Measurements from ENCODE around the gene COX19. TPM values are rescaled to one million over a fixed set of nuclear protein-coding genes. Genes with fewer than 3 reads are reported as not detected.

The COX19 gene
- polyA plus RNA-seq, 1 donor (not counting 4 experiments of a cell fraction or from before 2014, with no cell fraction given) = 6.2 TPM

DNA sequence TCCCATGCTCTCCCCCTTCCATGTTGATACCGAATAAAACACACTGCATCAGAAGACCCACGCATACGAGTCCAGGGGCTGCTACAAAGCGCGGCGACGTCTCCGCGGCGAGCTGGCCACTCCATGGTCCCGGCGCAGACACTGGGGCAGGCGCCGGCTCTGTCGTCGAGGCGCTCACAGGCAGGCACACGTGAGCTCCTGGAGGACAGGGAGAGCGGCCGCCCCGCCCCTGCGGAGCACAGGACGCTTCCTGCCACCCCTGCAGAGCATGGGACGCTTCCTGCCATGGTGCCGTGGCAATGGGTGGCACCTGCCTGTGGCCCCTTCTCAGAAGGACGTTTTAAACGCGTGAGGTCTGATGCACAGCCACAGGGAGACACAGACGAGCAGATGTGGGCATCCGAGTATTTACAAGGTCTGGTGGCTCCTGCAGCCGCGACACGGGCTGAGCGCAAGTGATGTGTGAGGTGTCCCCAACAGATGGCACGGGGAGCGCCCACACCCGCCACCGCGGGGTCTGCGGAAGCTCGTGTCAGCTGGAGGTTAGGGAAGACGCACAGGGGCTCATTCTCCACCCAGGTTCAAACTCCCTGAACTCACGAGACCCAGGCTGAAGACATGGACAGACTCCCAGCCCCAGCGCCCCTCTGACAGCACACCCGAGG lies 47.6 kb upstream of the COX19 start:
- Histone ChIP-seq H2AFZ (ENCODE audit: control insufficient read depth, low read length) (no peak overlapping the region), H3K9me3 (ENCODE audit: control insufficient read depth, low read depth, low read length) (no peaks in the 10 kb centered on the region), H3K36me3 (ENCODE audit: control insufficient read depth in 2 of 2, extremely low read depth in 1 of 2, insufficient read depth in 2 of 2, low read length in 2 of 2) (peaks cover 2 to 12% of the 10 kb centered on the region in 2 experiments), H3K9me1 (ENCODE audit: control insufficient read depth, extremely low read depth, insufficient read depth, low read length) (no peaks in the 10 kb centered on the region), H3K79me2 (ENCODE audit: control insufficient read depth, insufficient read depth, low read length) (peaks cover 59% of the 10 kb centered on the region), H3K4me2 (ENCODE audit: control insufficient read depth, extremely low read depth, insufficient read depth, low read depth, low read length) (no peak overlapping the region), H3K27ac (ENCODE audit: control insufficient read depth, insufficient read depth, low read length) (no peak overlapping the region), H3K4me1 (ENCODE audit: control insufficient read depth, extremely low read depth, insufficient read depth, low read length) (peaks cover 5% of the 10 kb centered on the region), H4K20me1 (ENCODE audit: control insufficient read depth, extremely low read depth, insufficient read depth, low read length) (peaks cover 13% of the 10 kb centered on the region), H3K27me3 (ENCODE audit: control insufficient read depth, extremely low read depth, insufficient read depth, low read length) (no peaks in the 10 kb centered on the region), H3K9ac (ENCODE audit: control insufficient read depth, extremely low read depth, insufficient read depth, low read length) (no peak overlapping the region), H3K4me3 (ENCODE audit: control insufficient read depth in 2 of 3, extremely low read depth in 1 of 3, insufficient read depth in 2 of 3, low read depth in 1 of 3, low read length in 3 of 3) (no peak overlapping the region)
- dilution Hi-C loops (cut with MboI; ENCODE audit: extremely low pct_ligation_motif_present, low sequenced_read_pairs) = no loop called here
- TF ChIP-seq, protein P1, sequence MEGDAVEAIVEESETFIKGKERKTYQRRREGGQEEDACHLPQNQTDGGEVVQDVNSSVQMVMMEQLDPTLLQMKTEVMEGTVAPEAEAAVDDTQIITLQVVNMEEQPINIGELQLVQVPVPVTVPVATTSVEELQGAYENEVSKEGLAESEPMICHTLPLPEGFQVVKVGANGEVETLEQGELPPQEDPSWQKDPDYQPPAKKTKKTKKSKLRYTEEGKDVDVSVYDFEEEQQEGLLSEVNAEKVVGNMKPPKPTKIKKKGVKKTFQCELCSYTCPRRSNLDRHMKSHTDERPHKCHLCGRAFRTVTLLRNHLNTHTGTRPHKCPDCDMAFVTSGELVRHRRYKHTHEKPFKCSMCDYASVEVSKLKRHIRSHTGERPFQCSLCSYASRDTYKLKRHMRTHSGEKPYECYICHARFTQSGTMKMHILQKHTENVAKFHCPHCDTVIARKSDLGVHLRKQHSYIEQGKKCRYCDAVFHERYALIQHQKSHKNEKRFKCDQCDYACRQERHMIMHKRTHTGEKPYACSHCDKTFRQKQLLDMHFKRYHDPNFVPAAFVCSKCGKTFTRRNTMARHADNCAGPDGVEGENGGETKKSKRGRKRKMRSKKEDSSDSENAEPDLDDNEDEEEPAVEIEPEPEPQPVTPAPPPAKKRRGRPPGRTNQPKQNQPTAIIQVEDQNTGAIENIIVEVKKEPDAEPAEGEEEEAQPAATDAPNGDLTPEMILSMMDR (optimal IDR thresholded peaks at IDR 0.05 in 1 of 3, IDR thresholded peaks at IDR 0.05 in 1 of 3, conservative IDR thresholded peaks at IDR 0.05 in 1 of 3; ENCODE audit: extremely low read depth in 1 of 3, insufficient read depth in 2 of 3, low read length in 3 of 3) = no peak
- TF ChIP-seq EZH2 (IDR thresholded peaks at IDR 0.05; ENCODE audit: low read length) = no peak
- no peak for DNase-seq (ENCODE audit: low read depth, low spot score)
- FAIRE-seq = no peak

DNA sequence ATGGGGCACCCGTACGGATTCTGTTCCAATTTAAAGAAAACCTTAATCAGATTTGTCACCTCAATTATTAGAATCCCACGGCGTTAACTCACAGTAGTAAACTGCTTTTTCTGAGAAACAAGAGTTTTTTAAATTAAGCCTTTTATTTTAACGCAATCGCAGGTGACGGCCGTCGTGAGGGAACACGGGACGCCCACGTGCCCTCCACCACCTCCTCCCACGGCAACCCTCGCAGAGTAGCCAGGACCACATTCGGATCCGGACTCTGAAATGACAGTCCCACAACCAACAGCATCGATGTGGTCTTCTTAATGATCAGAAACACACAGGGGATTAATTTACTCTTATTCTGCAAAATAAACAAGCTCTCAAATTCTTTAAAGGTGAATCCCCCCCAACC lies 47.0 kb upstream of the COX19 start:
- TF ChIP-seq EZH2 (IDR thresholded peaks at IDR 0.05; ENCODE audit: low read length) = no peak
- TF ChIP-seq, protein P1 (optimal IDR thresholded peaks at IDR 0.05 in 1 of 3, IDR thresholded peaks at IDR 0.05 in 1 of 3, conservative IDR thresholded peaks at IDR 0.05 in 1 of 3; ENCODE audit: extremely low read depth in 1 of 3, insufficient read depth in 2 of 3, low read length in 3 of 3) = no peak
- peaks cover 56% of the 10 kb centered on the region for H3K79me2 ChIP-seq (ENCODE audit: control insufficient read depth, insufficient read depth, low read length)
- dilution Hi-C loops (cut with MboI; ENCODE audit: extremely low pct_ligation_motif_present, low sequenced_read_pairs) = no loop called here
- DNase-seq (ENCODE audit: low read depth, low spot score) (no peak), FAIRE-seq (no peak)
- H3K9me3 ChIP-seq (ENCODE audit: control insufficient read depth, low read depth, low read length) = no peaks in the 10 kb centered on the region
- H3K36me3 ChIP-seq (ENCODE audit: control insufficient read depth in 2 of 2, extremely low read depth in 1 of 2, insufficient read depth in 2 of 2, low read length in 2 of 2) = peaks cover 2 to 12% of the 10 kb centered on the region in 2 experiments
- peaks cover 13% of the 10 kb centered on the region for H4K20me1 ChIP-seq (ENCODE audit: control insufficient read depth, extremely low read depth, insufficient read depth, low read length)
- H3K9ac ChIP-seq (ENCODE audit: control insufficient read depth, extremely low read depth, insufficient read depth, low read length) = no peak overlapping the region
- H2AFZ ChIP-seq (ENCODE audit: control insufficient read depth, low read length) = no peak overlapping the region
- H3K27me3 ChIP-seq (ENCODE audit: control insufficient read depth, extremely low read depth, insufficient read depth, low read length) = no peaks in the 10 kb centered on the region
- no peak overlapping the region for H3K4me3 ChIP-seq (ENCODE audit: control insufficient read depth in 2 of 3, extremely low read depth in 1 of 3, insufficient read depth in 2 of 3, low read depth in 1 of 3, low read length in 3 of 3)
- no peaks in the 10 kb centered on the region for H3K9me1 ChIP-seq (ENCODE audit: control insufficient read depth, extremely low read depth, insufficient read depth, low read length)
- H3K4me2 ChIP-seq (ENCODE audit: control insufficient read depth, extremely low read depth, insufficient read depth, low read depth, low read length) = no peak overlapping the region
- peaks cover 3% of the 10 kb centered on the region for H3K4me1 ChIP-seq (ENCODE audit: control insufficient read depth, extremely low read depth, insufficient read depth, low read length)
- H3K27ac ChIP-seq (ENCODE audit: control insufficient read depth, insufficient read depth, low read length) = no peak overlapping the region

All from keratinocyte (primary cell).